MCF 10A (cell line): Measurements from ENCODE around the gene PPARA. TPM values are rescaled to one million over a fixed set of nuclear protein-coding genes. Genes with fewer than 3 reads are reported as not detected.

Source experiments
- BruUV-seq: library from RNA; stranded (reverse); fragments of 400-500 nt; replicated peaks from 2 replicates; lab custom pipeline; 2021; lab: Mats Ljungman, UMichigan
- CTCF ChIA-PET: fragments of 300-600 bp; sonication (Branson Sonifier 250); formaldehyde crosslinking; extraction: SDS; loops from one replicate; lab custom pipeline; 2021; ENCODE audit warnings: antibody characterized with exemption, inconsistent platforms; lab: Yijun Ruan, JAX
- POLR2A ChIA-PET: fragments of 300-600, 350-650 bp; sonication (Branson Sonifier 250); formaldehyde crosslinking; extraction: SDS; loops from one replicate; lab custom pipeline; 2020; ENCODE audit warnings: antibody characterized with exemption, inconsistent platforms; lab: Yijun Ruan, JAX
- DNase-seq: peaks from one replicate; pipeline ENCODE4 v3.0.0-alpha.2; 2018; ENCODE audit not compliant: unreplicated experiment
- H3K27ac Mint-ChIP-seq: one replicate; pipeline ENCODE4 v1.8.0; 2022; ENCODE audit warnings: mild to moderate bottlenecking, low read depth, mixed read lengths; ENCODE audit not compliant: unreplicated experiment
- H3K27me3 Mint-ChIP-seq: one replicate; pipeline ENCODE4 v1.8.0; 2022; ENCODE audit warnings: mixed read lengths; ENCODE audit not compliant: insufficient read depth, unreplicated experiment
- H3K36me3 Mint-ChIP-seq: one replicate; pipeline ENCODE4 v1.8.0; 2022; ENCODE audit warnings: mild to moderate bottlenecking, moderate library complexity, mixed read lengths; ENCODE audit not compliant: insufficient read depth, unreplicated experiment
- H3K4me1 Mint-ChIP-seq: one replicate; pipeline ENCODE4 v1.8.0; 2022; ENCODE audit warnings: mixed read lengths; ENCODE audit not compliant: insufficient read depth, unreplicated experiment
- H3K4me3 Mint-ChIP-seq: one replicate; pipeline ENCODE4 v1.8.0; 2022; ENCODE audit warnings: mild to moderate bottlenecking, moderate library complexity, mixed read lengths; ENCODE audit not compliant: unreplicated experiment
- H3K9me3 Mint-ChIP-seq: one replicate; pipeline ENCODE4 v1.8.0; 2022; ENCODE audit warnings: mixed read lengths; ENCODE audit not compliant: unreplicated experiment
- intact Hi-C: fragments of 100-400 bp; cut with micrococcal nuclease; formaldehyde crosslinking; loops from 2 replicates; pipeline ENCODE4 v1.14.1; 2022
- total RNA-seq: library from RNA; stranded (reverse); gene quantifications from 2 replicates; pipeline ENCODE4 v1.2.3, GENCODE V29; 2022
- TF ChIP-seq, protein P1 (sequence below): fragments of 200-600 bp; IDR thresholded peaks from one replicate; pipeline ENCODE4 v1.8.0; 2022; ENCODE audit warnings: antibody characterized with exemption, mild to moderate bottlenecking; ENCODE audit not compliant: unreplicated experiment

The PPARA gene
- total RNA-seq, 1 experiment from 2014 or later: 8.0 TPM

DNA sequence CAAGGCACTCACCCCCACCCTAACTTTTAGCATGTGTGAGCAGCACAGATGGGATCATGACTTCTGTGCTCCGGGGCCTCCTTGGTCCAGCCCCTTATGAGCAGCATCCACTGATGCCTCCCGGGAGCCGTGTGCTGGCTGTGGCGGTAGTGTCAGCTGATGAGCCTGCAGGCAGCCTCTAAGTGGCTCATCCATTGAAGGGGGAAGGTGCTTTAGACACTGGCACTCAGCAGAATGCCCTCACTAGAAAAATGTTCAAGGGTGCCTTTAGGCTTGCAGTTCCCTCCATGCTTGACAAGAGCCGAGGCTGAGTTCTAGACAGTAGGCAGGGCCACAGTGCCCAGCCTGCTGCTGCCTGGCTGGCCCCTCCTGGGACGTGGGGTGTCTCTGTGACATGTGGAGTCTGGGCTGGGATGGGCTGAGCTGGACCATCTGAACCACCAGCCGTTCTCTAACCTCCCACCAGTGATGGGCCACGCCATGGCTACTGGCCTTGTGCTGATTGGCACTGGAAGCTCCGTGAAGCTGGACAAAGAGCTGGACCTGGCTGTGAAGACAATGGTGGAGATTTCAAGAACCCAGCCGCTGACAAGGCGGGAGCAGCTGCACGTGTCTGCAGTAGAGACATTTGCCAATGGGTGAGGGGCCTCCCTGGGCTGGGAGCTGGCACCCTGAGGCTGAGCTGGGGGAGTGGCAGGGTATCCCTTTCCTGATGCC lies 123.3 kb downstream of the PPARA start:
- Mint-ChIP-seq H3K9me3 (no peaks in the 10 kb centered on the region), H3K4me1 (peaks cover 9% of the 10 kb centered on the region), H3K4me3 (no peak overlapping the region), H3K27me3 (no peaks in the 10 kb centered on the region), H3K36me3 (peaks cover 33% of the 10 kb centered on the region), H3K27ac (no peak overlapping the region)
- intact Hi-C loops: no loop called here
- CTCF ChIA-PET: interaction anchor here (0.6 kb wide), 1 partner anchor 367 kb away, joined by 3 read pairs; no protein-coding TSS in a partner anchor
- POLR2A ChIA-PET: no interaction called here
- TF ChIP-seq, protein P1, sequence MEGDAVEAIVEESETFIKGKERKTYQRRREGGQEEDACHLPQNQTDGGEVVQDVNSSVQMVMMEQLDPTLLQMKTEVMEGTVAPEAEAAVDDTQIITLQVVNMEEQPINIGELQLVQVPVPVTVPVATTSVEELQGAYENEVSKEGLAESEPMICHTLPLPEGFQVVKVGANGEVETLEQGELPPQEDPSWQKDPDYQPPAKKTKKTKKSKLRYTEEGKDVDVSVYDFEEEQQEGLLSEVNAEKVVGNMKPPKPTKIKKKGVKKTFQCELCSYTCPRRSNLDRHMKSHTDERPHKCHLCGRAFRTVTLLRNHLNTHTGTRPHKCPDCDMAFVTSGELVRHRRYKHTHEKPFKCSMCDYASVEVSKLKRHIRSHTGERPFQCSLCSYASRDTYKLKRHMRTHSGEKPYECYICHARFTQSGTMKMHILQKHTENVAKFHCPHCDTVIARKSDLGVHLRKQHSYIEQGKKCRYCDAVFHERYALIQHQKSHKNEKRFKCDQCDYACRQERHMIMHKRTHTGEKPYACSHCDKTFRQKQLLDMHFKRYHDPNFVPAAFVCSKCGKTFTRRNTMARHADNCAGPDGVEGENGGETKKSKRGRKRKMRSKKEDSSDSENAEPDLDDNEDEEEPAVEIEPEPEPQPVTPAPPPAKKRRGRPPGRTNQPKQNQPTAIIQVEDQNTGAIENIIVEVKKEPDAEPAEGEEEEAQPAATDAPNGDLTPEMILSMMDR: no peak
- DNase-seq: no peak
- BruUV-seq: no TSS peak

DNA sequence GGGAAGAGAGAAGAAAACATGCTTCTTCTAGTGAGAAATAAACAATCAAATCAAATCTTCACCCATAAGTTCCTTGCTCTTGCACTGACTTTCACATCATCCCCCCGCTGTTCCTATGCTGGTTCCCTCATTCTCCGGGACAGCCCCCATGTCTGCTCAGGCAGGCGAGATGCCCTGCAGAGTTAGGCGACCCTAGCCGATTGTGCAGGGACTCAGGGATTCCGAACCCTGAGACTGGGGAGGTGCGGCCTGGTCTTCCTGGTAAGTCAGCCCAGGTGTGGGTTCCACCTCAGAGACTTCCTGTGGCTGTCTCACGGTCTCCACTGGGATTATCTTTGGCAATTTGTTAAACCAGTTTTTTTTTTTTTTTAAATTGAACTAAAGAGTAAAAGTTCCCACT lies 124.1 kb downstream of the PPARA start:
- POLR2A ChIA-PET: no interaction called here
- peaks cover 37% of the 10 kb centered on the region for H3K36me3 Mint-ChIP-seq

DNA sequence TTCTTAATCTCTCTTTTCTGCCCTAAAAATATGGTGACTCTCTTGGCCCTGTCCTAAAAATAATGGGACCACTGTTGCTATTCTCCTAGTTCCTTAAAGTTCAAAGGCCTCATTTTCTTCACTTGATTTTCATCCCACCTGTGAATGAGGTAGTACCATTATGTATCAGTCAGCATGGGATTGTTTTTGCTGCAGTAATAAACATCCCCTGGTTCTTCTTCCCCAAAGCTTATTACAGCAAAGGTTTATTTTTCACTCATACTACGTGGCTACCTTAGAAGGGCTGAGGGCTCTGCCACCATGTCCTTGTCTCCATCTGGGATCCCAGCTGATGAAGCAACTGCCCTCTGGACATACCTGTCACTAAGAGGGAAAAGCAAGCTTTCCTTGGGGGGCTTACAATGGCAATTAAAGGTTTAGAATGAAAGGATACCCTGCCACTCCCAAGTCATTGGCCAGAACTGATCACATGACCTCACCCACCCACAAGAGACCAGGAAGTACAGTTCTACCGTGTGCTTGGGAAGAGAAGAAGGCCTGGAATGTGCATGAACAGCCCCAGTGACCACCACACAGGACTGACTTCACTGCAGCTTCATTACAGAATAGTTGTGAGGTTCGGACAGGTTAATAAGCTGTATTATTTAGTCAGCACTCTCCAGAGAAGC lies 125.3 kb downstream of the PPARA start:
- Mint-ChIP-seq H3K9me3 (no peaks in the 10 kb centered on the region), H3K4me3 (no peak overlapping the region), H3K4me1 (no peaks in the 10 kb centered on the region), H3K36me3 (peaks cover 41% of the 10 kb centered on the region), H3K27me3 (no peaks in the 10 kb centered on the region), H3K27ac (no peak overlapping the region)
- peak; percentile 3 for DNase-seq
- POLR2A ChIA-PET: interaction anchor here (0.6 to 1.7 kb wide), 3 partner anchors 25 to 79 kb away, joined by 3 to 6 read pairs (median 3); partner anchors contain the start of gene CDPF1
- no TSS peak for BruUV-seq
- CTCF ChIA-PET: interaction anchor here (0.6 to 1.5 kb wide), 4 partner anchors 7 to 632 kb away, joined by 3 to 6 read pairs (median 4); partner anchors contain the start of gene TTC38
- intact Hi-C loops: no loop called here
- TF ChIP-seq, protein P1: no peak

More for the DNA sequence above, 124.1 kb downstream of the PPARA start:
- CTCF ChIA-PET: no interaction called here
- H3K4me1 Mint-ChIP-seq: peaks cover 8% of the 10 kb centered on the region
- no peak overlapping the region for H3K27ac Mint-ChIP-seq
- TF ChIP-seq, protein P1: no peak
- no peak overlapping the region for H3K4me3 Mint-ChIP-seq
- no peaks in the 10 kb centered on the region for H3K9me3 Mint-ChIP-seq
- no peaks in the 10 kb centered on the region for H3K27me3 Mint-ChIP-seq
- no TSS peak for BruUV-seq
- intact Hi-C loops: no loop called here
- DNase-seq: no peak

DNA sequence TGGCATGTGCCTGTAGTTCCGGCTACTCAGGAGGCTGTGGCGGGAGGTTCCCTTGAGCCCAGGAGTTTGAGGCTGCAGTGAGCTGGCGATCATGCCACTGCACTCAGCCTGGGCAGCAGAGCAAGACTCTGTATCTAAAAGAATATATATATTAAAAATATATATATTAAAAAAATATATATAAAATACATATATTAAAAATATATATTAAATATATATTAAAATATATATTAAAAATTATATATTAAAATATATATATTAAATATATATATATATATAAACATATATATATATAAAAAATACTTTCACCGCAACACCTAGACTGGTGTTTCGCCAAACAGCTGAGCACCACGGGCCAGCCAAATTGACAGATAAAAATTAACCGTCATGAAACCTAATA lies 126.2 kb downstream of the PPARA start:
- peaks cover 43% of the 10 kb centered on the region for H3K36me3 Mint-ChIP-seq
- H3K27ac Mint-ChIP-seq: no peak overlapping the region
- no peaks in the 10 kb centered on the region for H3K27me3 Mint-ChIP-seq
- no peaks in the 10 kb centered on the region for H3K9me3 Mint-ChIP-seq
- no peak for DNase-seq
- H3K4me1 Mint-ChIP-seq: no peaks in the 10 kb centered on the region
- POLR2A ChIA-PET: interaction anchor here (1.0 to 1.7 kb wide), 2 partner anchors 8 to 26 kb away, joined by 3 to 6 read pairs; partner anchors contain the start of gene CDPF1
- no peak overlapping the region for H3K4me3 Mint-ChIP-seq
- CTCF ChIA-PET: interaction anchor here (1.1 to 1.5 kb wide), 2 partner anchors 8 to 155 kb away, joined by 3 to 6 read pairs; partner anchors contain the start of gene TTC38
- TF ChIP-seq, protein P1: no peak
- BruUV-seq: no TSS peak
- intact Hi-C loops: no loop called here
